GM19351 (cell line): ENCODE results near the gene ZFYVE28.

Experiments
- ATAC-seq: cut with Tn5 transposase; IDR thresholded peaks from one replicate; pipeline ENCODE4 v1.9.1; 2021; ENCODE audit warnings: mild to moderate bottlenecking, moderate library complexity; ENCODE audit not compliant: unreplicated experiment

Gene ZFYVE28

GRCh38 chr4:2354760-2355159 lies 63.7 kb downstream of the ZFYVE28 start:
- ATAC-seq: no peak

GRCh38 chr4:2354118-2354517 lies 64.3 kb downstream of the ZFYVE28 start:
- no peak for ATAC-seq

- ATAC-seq: no peak
These were observed 65.0 kb downstream of the ZFYVE28 start for GRCh38 chr4:2353222-2354107.

GRCh38 chr4:2352729-2353221 lies 65.7 kb downstream of the ZFYVE28 start:
- ATAC-seq: no peak

GRCh38 chr4:2352171-2352570 lies 66.3 kb downstream of the ZFYVE28 start:
- no peak for ATAC-seq

- ATAC-seq: no peak
These were observed 67.5 kb downstream of the ZFYVE28 start for GRCh38 chr4:2350982-2351381.

GRCh38 chr4:2348786-2349185 lies 69.7 kb downstream of the ZFYVE28 start:
- no peak for ATAC-seq

- no peak for ATAC-seq
These were observed 71.3 kb downstream of the ZFYVE28 start for GRCh38 chr4:2347190-2347589.

GRCh38 chr4:2343476-2343875 lies 75.0 kb downstream of the ZFYVE28 start:
- ATAC-seq: no peak

GRCh38 chr4:2341911-2342652 lies 76.4 kb downstream of the ZFYVE28 start:
- no peak for ATAC-seq

GRCh38 chr4:2341261-2341841 lies 77.1 kb downstream of the ZFYVE28 start:
- ATAC-seq: no peak

GRCh38 chr4:2340272-2341061 lies 78.0 kb downstream of the ZFYVE28 start:
- ATAC-seq: no peak

- no peak for ATAC-seq
These were observed 78.8 kb downstream of the ZFYVE28 start for GRCh38 chr4:2339458-2340271.

GRCh38 chr4:2338754-2339457 lies 79.5 kb downstream of the ZFYVE28 start:
- ATAC-seq: no peak

- ATAC-seq: no peak
These were observed 80.5 kb downstream of the ZFYVE28 start for GRCh38 chr4:2337896-2338295.

- ATAC-seq: no peak
These were observed 81.2 kb downstream of the ZFYVE28 start for GRCh38 chr4:2337131-2337723.

- ATAC-seq: no peak
These were observed 81.8 kb downstream of the ZFYVE28 start for GRCh38 chr4:2336659-2337058.

- no peak for ATAC-seq
These were observed 82.7 kb downstream of the ZFYVE28 start for GRCh38 chr4:2335729-2336101.
